SU-DHL-6 (cell line): ENCODE results near the gene LRRC75A.

Experiments used
- CTCF ChIP-seq: fragments of 200-600 bp; sonication (generic); IDR thresholded peaks from one replicate; pipeline ENCODE4 v1.5.1; 2017; ENCODE audit warnings: antibody characterized with exemption, mild to moderate bottlenecking, low read length, moderate library complexity; ENCODE audit not compliant: insufficient read depth, poor library complexity, severe bottlenecking
- EZH2phosphoT487 ChIP-seq: fragments of 200-600 bp; sonication (generic), shearing (Covaris generic); conservative IDR thresholded peaks from 2 replicates; pipeline ENCODE4 v1.6.1; 2018; ENCODE audit warnings: mild to moderate bottlenecking, antibody characterized with exemption, low read length, moderate library complexity, mixed read lengths

- TF ChIP-seq CTCF: no peak
- TF ChIP-seq EZH2phosphoT487: no peak
Observed at GRCh38 chr17:16423226-16423872, 68.6 kb downstream of the LRRC75A start.
